GM18511 (cell line): ENCODE results near the gene GNG7.
"Not testable (repeated sequence)": the region's sequence is repeated elsewhere in the genome, so short reads cannot be mapped to it uniquely, and the experiment has no call there.

Experiments used
- ATAC-seq: cut with Tn5 transposase; IDR thresholded peaks from one replicate; pipeline ENCODE4 v1.9.1; 2021; ENCODE audit warnings: mild to moderate bottlenecking, moderate library complexity; ENCODE audit not compliant: unreplicated experiment

The GNG7 gene

DNA sequence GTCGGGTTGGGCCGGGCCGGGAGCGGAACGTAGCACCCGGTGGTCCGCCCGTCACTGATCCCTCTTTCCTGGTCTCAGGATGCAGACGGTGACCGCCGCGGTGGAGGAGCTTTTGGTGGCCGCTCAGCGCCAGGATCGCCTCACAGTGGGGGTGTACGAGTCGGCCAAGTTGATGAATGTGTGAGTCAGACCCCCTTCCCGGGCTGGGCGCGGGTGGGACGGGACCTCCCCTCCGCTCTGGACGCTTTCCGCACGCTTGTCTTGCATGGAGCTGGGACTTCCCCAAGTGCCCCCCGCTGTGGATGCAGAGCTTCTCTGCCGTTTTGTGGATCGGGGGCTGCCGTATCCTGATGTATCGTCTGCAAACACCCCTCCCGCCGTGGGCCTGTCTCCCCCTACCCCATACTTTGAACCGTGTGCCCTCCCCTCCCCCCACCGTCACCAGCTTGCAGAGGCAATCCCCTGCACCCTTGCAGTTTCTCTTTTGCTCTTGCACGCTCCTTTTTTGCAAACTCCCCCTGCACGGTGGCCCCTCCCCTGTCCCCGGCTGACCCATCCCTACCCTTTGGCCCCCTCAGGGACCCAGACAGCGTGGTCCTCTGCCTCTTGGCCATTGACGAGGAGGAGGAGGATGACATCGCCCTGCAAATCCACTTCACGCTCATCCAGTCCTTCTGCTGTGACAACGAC lies 225.9 kb downstream of the GNG7 start:
- ATAC-seq = peak; percentile 5

DNA sequence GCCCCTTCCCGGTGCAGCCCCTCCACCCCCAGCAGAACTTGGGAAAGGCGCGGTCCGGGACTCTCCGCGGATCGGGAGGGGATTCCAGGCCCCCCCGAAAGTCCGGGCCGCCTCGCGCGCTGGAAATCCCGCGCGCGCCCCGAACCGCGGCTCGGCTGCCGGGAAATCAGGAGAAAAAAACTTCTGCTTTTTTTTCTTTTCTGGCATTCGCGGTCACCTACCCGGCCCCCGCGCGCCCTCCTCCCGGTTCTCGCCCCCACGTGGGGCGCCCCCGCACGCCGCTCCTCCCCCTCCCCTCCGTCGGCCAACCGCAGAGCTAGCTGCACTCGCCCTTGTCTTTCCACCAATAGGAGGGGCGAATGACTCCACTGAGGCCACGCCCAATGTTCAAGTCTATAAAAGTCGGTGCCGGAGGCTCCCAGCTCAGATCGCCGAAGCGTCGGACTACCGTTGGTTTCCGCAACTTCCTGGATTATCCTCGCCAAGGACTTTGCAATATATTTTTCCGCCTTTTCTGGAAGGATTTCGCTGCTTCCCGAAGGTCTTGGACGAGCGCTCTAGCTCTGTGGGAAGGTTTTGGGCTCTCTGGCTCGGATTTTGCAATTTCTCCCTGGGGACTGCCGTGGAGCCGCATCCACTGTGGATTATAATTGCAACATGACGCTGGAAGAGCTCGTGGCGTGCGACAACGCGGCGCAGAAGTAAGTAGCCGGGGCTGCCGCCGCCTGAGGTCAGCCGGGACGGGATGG lies 226.6 kb downstream of the GNG7 start, which contains the start of gene GADD45B:
GADD45B (plus strand) TSS at position 426 of the 749 bp plus-strand sequence; CDS start at position 658, 232 bp downstream.
- peak; percentile 43 for ATAC-seq

- peak; percentile 7 for ATAC-seq
Observed at GRCh38 chr19:2475018-2475701, 227.3 kb downstream of the GNG7 start.

GRCh38 chr19:2474232-2475017 lies 228.1 kb downstream of the GNG7 start:
- peak; percentile 40 for ATAC-seq

GRCh38 chr19:2469915-2470200 lies 232.6 kb downstream of the GNG7 start:
- ATAC-seq = not testable (repeated sequence)

DNA sequence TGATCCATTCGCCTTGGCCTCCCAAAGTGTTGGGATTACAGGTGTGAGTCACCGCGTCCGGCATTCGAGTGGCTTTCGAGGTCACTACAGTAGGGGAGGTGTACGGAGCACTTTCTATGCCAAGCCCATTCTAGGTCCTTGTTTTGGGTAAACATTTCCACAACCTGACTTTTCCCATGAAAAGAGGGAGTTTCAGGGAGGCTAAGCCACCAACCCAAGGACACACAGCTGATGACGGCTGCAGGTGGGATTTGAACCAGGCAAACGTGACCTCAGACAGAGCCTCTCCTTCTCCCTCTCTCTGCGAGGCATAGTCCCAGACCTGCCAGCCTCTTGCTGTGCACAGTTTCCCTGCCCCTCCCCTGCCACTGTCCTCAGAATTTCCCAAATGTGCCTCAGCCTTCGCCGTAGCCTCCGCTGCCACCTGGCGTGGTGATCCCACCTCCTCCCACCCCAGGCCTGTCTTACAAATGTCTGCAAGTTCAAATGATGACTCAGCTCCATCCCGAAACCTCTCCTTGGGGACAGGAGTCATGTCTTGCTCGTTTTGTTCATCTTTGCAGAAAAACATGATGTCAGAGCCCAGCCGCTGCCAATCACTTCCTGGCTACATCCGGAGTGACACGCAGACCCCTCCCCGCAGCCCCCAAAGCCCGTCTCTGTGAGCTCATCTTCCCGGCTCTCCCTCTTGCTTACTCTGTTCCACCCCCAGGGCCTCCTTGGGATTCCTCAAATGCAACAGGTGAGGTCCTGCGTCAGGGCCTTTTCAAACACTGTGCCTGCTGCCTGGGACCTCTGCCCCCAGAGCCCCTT lies 233.2 kb downstream of the GNG7 start:
- ATAC-seq = no peak

- ATAC-seq = no peak
Observed at GRCh38 chr19:2468596-2468995, 233.9 kb downstream of the GNG7 start.

DNA sequence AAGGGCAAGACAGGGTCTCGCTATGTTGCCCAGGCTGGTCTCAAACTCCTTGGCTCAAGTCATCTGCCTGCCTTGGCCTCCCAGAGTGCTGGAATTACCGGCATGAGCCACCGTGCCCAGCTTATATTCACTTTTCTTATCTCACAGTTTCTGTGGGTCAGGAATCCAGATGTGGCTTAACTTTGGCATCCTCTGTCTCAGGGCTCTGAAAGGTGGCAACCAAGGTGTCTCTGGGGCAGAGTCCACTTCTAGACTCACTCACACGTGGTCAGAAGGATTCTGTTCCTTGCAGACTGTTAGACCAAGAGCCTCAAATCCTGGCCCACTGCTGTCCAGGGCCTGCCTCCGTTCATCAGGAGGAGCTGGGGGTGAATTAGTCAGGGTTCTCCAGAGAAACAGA lies 238.1 kb downstream of the GNG7 start:
- ATAC-seq = no peak

DNA sequence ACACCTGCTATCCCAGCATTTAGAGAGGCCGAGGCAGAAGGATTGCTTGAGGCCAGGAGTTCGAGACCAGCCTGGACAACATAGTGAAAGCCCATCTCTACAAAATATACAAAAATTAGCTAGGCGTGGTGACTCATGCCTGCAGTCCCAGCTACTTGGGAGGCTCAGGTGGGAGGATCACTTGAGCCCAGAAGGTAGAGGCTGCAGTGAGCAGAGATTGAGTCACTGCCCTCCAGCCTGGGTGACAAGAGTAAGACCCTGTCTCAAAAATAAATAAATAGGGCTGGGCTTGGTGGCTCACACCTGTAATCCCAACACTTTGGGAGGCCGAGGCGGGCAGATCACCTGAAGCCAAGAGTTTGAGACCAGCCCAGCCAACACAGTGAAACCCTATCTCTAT lies 238.8 kb downstream of the GNG7 start:
- ATAC-seq = not testable (repeated sequence)

DNA sequence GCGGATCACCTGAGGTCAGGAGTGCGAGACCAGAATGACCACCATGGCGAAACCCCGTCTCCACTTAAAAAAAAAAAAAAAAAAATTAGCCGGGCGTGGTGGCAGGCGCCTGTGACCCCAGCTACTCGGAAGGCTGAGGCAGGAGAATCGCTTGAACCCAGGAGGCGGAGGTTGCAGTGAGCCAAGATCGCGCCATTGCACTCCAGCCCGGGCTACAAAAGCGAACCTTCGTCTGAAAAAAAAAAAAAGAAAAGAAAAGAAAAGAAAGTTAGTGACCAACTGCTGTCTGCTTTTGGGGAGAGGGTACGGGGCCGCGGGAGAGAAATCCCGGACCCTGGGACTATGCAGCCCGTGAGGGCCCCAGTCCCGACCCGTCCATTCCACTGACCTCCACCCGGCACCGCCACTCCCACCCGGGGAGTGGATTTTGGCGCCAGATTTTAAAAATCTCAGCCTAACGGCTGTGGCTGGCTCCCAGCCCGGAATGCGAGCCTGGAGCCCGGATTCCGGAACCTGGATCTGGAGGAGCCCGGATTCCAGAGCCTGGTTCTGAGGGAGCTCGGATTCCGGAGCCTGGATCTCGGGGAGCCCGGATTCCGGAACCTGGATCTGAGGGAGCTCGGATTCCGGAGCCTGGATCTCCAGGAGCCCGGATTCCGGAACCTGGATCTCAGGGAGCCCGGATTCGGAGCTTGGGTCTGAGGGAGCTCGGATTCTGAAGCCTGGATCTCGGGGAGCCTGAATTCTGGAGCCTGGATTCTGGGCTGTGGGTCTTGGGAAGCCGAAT lies 239.7 kb downstream of the GNG7 start:
- no peak for ATAC-seq

DNA sequence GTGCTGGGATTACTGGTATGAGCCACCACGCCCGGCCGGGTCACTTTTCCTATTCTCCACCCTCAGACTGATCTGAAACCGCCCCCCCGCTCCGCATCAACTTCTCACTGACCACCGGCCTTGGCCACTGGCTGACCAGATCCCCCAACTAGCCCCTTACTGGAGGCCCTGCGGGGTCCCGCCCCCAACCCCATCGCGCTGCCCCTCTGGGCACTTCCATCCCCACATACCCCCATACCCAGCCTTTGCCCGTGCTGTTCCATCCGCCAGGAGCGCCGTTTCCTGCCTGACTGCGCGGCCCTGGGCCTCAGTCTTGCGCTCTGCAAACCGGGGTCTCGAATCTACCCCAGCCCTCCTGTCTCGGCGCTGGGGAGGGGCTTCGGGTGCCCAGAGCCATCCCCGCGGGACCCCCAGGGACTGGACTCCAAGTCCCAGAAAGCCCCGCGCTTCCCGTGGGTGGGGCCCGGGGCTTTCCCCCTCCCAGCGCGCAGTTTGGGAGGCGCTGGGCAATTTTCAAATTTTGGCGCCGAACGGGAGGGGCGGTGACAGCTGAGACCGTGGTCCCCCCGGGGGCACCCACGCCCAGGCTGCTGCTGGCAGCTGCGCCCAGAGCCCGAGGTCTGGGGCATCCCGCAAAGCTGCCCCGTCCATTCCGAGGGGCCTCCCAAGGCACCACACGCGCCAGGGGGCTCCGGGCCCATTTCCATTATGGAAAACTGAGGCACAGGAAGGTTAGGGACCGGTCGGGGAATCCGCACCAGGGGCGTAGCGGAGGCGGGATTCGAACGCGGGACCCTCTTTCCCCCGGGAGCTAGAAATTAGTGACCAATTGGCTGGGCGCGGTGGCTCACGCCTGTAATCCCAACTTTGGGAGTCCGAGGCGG lies 240.5 kb downstream of the GNG7 start:
- no peak for ATAC-seq
